Mesothelial cell of epicardium (in vitro differentiated cells): ENCODE data around the gene MSMP. TPM values are rescaled to one million over a fixed set of nuclear protein-coding genes. Genes with fewer than 3 reads are reported as not detected.

Source experiments
- DNase-seq, 2 experiments: peaks; one replicate each; pipeline ENCODE4 v3.0.0; 2021; ENCODE audit warnings: low spot score in 2 of 2; ENCODE audit not compliant: unreplicated experiment in 2 of 2
- H3K27ac Mint-ChIP-seq: 2 replicates; pipeline ENCODE4 v1.8.0; 2021; ENCODE audit warnings: mixed read lengths
- H3K27me3 Mint-ChIP-seq: 2 replicates; pipeline ENCODE4 v1.8.0; 2021; ENCODE audit warnings: low read depth, mixed read lengths
- H3K36me3 Mint-ChIP-seq: 2 replicates; pipeline ENCODE4 v1.8.0; 2021; ENCODE audit warnings: mixed read lengths
- H3K4me1 Mint-ChIP-seq: 2 replicates; pipeline ENCODE4 v1.8.0; 2021; ENCODE audit warnings: mixed read lengths
- H3K4me3 Mint-ChIP-seq: 2 replicates; pipeline ENCODE4 v1.8.0; 2021; ENCODE audit warnings: mild to moderate bottlenecking, moderate library complexity, mixed read lengths
- H3K9me3 Mint-ChIP-seq: 2 replicates; pipeline ENCODE4 v1.8.0; 2021; ENCODE audit warnings: mixed read lengths
- CTCF ChIP-seq: fragments of 200-600 bp; sonication (generic); IDR thresholded peaks from one replicate; pipeline ENCODE4 v1.5.0; 2021; ENCODE audit warnings: antibody characterized with exemption; ENCODE audit not compliant: unreplicated experiment
- microRNA-seq: library from miRNA; unstranded; fragments of <30 nt; microRNA quantifications from one replicate; pipeline ENCODE4 v1.2.0, GENCODE V29; 2021; ENCODE audit warnings: inconsistent platforms, mixed read lengths
- total RNA-seq: library from RNA; stranded (reverse); gene quantifications from 3 replicates; pipeline ENCODE4 v1.2.1, GENCODE V29; 2021

MSMP gene
- total RNA-seq, 1 donor from 2014 or later = not detected

DNA sequence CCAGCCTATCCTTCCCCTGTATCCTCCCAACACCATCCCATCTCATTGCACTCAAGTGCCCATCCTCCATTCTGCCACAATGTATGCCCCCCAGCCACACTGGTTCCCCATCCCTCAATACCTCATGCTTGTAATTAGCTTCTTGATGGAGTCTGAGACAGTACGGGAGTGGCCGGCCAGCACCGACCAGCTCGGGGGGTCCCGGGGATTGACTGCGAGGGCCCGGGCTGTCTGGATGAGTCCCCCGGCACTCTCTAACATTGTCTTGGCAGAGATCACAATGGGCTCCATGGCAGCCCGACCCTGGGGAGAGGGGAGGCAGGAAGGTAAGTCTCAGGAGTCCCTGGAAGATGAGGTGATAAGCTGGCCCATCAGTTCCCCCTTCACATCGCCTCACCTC lies 47.1 kb downstream of the MSMP start:
- no peak for TF ChIP-seq CTCF
- Mint-ChIP-seq H3K9me3 (no peaks in the 10 kb centered on the region), H3K27ac (no peak overlapping the region), H3K36me3 (peaks cover 66% of the 10 kb centered on the region), H3K4me1 (no peaks in the 10 kb centered on the region), H3K27me3 (no peaks in the 10 kb centered on the region), H3K4me3 (no peak overlapping the region)
- DNase-seq = no peak

GRCh38 chr9:35705836-35706430 lies 48.1 kb downstream of the MSMP start:
- no peak for DNase-seq
- peaks cover 59% of the 10 kb centered on the region for H3K36me3 Mint-ChIP-seq
- TF ChIP-seq CTCF = no peak

GRCh38 chr9:35705372-35705771 lies 48.7 kb downstream of the MSMP start:
- no peaks in the 10 kb centered on the region for H3K4me1 Mint-ChIP-seq
- H3K27ac Mint-ChIP-seq = no peak overlapping the region
- no peak overlapping the region for H3K4me3 Mint-ChIP-seq
- peaks cover 54% of the 10 kb centered on the region for H3K36me3 Mint-ChIP-seq
- H3K27me3 Mint-ChIP-seq = no peaks in the 10 kb centered on the region
- TF ChIP-seq CTCF = no peak
- DNase-seq = no peak
- no peaks in the 10 kb centered on the region for H3K9me3 Mint-ChIP-seq

More at GRCh38 chr9:35705836-35706430, 48.1 kb downstream of the MSMP start:
- Mint-ChIP-seq H3K4me3 (no peak overlapping the region), H3K27me3 (no peaks in the 10 kb centered on the region), H3K27ac (no peak overlapping the region), H3K4me1 (no peaks in the 10 kb centered on the region), H3K9me3 (no peaks in the 10 kb centered on the region)

- peaks cover 48% of the 10 kb centered on the region for H3K36me3 Mint-ChIP-seq
- H3K4me1 Mint-ChIP-seq = no peaks in the 10 kb centered on the region
- DNase-seq = no peak
- H3K4me3 Mint-ChIP-seq = no peak overlapping the region
- H3K27me3 Mint-ChIP-seq = no peaks in the 10 kb centered on the region
- H3K27ac Mint-ChIP-seq = no peak overlapping the region
- no peak for TF ChIP-seq CTCF
- no peaks in the 10 kb centered on the region for H3K9me3 Mint-ChIP-seq
These were observed 50.0 kb downstream of the MSMP start for GRCh38 chr9:35703906-35704672.

Small RNA genes within 50 kb of the gene (microRNA-seq; reads per million reads assigned to microRNA genes)
- 2.1 reads per million for gene MIR6852
- 1.5 reads per million for gene MIR6853

Other genes starting within 250 kb of the MSMP start
- 48.7 to 52.9 TPM (median 49.0 TPM) in 3 replicates for gene TESK1, start 149.0 kb downstream of the MSMP start, total RNA-seq
- gene CD72, start 135.9 kb downstream of the MSMP start, total RNA-seq = 4.2 to 5.2 TPM (median 4.7 TPM) in 3 replicates
- gene SIT1, start 103.3 kb downstream of the MSMP start, total RNA-seq = not detected in 3 replicates
- 20,234 to 21,305 TPM (median 21,148 TPM) in 3 replicates for gene RMRP, start 96.3 kb downstream of the MSMP start, total RNA-seq
- gene CCDC107, start 96.0 kb downstream of the MSMP start, total RNA-seq = 16.7 to 17.8 TPM (median 17.0 TPM) in 3 replicates
- gene ARHGEF39, start 89.1 kb downstream of the MSMP start, total RNA-seq = 6.3 to 8.0 TPM (median 6.5 TPM) in 3 replicates
- 1.1 to 2.3 TPM (median 1.7 TPM) in 3 replicates for gene CA9, start 80.3 kb downstream of the MSMP start, total RNA-seq
- gene TPM2, start 64.4 kb downstream of the MSMP start, total RNA-seq = 289 to 294 TPM (median 291 TPM) in 3 replicates
- gene TLN1, start 22.1 kb downstream of the MSMP start, total RNA-seq = 224 to 230 TPM (median 226 TPM) in 3 replicates
- gene CREB3, start 21.6 kb downstream of the MSMP start, total RNA-seq = 29.1 to 32.7 TPM (median 31.6 TPM) in 3 replicates
- gene GBA2, start 5.0 kb downstream of the MSMP start, total RNA-seq = 81.5 to 84.7 TPM (median 83.9 TPM) in 3 replicates
- 32.6 to 34.3 TPM (median 33.9 TPM) in 3 replicates for gene RGP1, start 5.0 kb downstream of the MSMP start, total RNA-seq
- gene NPR2, start 37.3 kb upstream of the MSMP start, total RNA-seq = 27.2 to 32.4 TPM (median 30.6 TPM) in 3 replicates
- 0.89 to 1.6 TPM (median 1.4 TPM) in 3 replicates for gene SPAG8, start 58.0 kb upstream of the MSMP start, total RNA-seq
- gene HINT2, start 60.8 kb upstream of the MSMP start, total RNA-seq = 29.3 to 31.3 TPM (median 30.7 TPM) in 3 replicates
- gene FAM221B, start 74.5 kb upstream of the MSMP start, total RNA-seq = 0.07 TPM in 1 of 3 replicates, not detected in the others
- 44.4 to 47.9 TPM (median 45.0 TPM) in 3 replicates for gene TMEM8B, start 75.0 kb upstream of the MSMP start, total RNA-seq
- gene OR13J1, start 116.1 kb upstream of the MSMP start, total RNA-seq = not detected in 3 replicates
- gene HRCT1, start 151.9 kb upstream of the MSMP start, total RNA-seq = 0.72 to 1.2 TPM (median 1.0 TPM) in 3 replicates
- gene SPAAR, start 155.2 kb upstream of the MSMP start, total RNA-seq = 0.14 to 0.47 TPM (median 0.27 TPM) in 3 replicates
- gene OR2S2, start 203.9 kb upstream of the MSMP start, total RNA-seq = not detected in 3 replicates